Prostate gland (tissue), 2 donors: Measurements from ENCODE around the gene BTBD18.

Source experiments
- POLR2A ChIP-seq: fragments of 450-650 bp; IDR thresholded peaks from one replicate; pipeline ENCODE4 v1.6.1; 2016; ENCODE audit warnings: antibody characterized with exemption, mild to moderate bottlenecking
- POLR2AphosphoS5 ChIP-seq: sonication (generic); formaldehyde crosslinking; IDR thresholded peaks from one replicate; pipeline ENCODE4 v1.6.1; 2017; ENCODE audit warnings: antibody characterized with exemption
- TF ChIP-seq, protein P1 (sequence below), 4 experiments: fragments of 200-600 bp in 2 of 4; fragments of 450-650 bp in 2 of 4; sonication (generic) in 2 of 4; IDR thresholded peaks; 1 replicate in 3 of 4; 2 replicates in 1 of 4; pipeline ENCODE4 v1.5.1; 2016 to 2019; ENCODE audit warnings: antibody characterized with exemption in 4 of 4, mild to moderate bottlenecking in 2 of 4, moderate library complexity in 2 of 4

DNA sequence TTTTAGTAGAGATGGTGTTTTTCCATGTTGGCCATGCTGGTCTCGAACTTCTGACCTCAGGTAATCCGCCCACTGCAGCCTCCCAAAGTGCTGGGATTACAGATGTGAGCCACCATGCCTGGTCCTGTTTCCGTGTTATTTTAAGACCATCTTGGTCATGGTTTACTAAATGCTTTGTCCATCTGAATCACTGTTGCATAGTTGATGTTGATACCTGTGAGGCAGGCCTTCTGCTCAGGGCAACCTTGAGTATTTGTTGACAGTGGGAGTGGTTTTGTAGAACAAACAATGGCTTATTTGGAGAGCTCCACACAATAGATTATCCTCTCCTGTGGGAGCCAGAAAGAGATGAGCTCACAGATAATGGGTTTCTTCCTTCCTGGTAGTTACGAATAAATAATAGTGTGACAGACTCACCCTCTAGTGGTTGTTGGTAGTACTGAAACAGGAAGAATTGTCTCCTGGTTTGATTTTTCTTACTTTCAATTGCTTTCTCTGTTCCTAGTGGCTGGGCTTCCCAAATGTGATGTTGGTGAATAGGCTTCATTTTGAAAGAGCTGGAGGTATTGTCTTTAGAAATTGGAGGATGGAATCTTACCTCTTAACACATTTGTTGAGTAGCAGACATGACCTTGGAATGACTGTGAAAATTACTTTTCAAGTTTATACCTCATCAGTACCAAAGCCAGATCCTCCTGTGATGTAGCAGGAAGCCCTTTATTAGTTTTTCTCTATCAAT, 49.0 kb upstream of the BTBD18 start:
- TF ChIP-seq POLR2A (peak; percentile 25), POLR2AphosphoS5 (peak; percentile 94)
- TF ChIP-seq, protein P1, sequence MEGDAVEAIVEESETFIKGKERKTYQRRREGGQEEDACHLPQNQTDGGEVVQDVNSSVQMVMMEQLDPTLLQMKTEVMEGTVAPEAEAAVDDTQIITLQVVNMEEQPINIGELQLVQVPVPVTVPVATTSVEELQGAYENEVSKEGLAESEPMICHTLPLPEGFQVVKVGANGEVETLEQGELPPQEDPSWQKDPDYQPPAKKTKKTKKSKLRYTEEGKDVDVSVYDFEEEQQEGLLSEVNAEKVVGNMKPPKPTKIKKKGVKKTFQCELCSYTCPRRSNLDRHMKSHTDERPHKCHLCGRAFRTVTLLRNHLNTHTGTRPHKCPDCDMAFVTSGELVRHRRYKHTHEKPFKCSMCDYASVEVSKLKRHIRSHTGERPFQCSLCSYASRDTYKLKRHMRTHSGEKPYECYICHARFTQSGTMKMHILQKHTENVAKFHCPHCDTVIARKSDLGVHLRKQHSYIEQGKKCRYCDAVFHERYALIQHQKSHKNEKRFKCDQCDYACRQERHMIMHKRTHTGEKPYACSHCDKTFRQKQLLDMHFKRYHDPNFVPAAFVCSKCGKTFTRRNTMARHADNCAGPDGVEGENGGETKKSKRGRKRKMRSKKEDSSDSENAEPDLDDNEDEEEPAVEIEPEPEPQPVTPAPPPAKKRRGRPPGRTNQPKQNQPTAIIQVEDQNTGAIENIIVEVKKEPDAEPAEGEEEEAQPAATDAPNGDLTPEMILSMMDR (IDR thresholded peaks at IDR 0.05), result peak; percentile 80 to 98 (median 95)
